Sigmoid colon (tissue), 4 donors: Measurements from ENCODE around the gene LARP1.

Source experiments
- EP300 ChIP-seq, 4 donors: sonication (generic); formaldehyde crosslinking; IDR thresholded peaks; one replicate each; pipeline ENCODE4 v1.6.1; 2017; ENCODE audit warnings: antibody characterized with exemption in 4 of 4
- TF ChIP-seq, protein P1 (sequence below), 4 experiments: fragments of 450-650 bp in 3 of 4; fragments of 200-600 bp in 1 of 4; IDR thresholded peaks; one replicate each; pipeline ENCODE4 v1.5.1; 2016 to 2019; ENCODE audit warnings: antibody characterized with exemption in 4 of 4, mild to moderate bottlenecking in 3 of 4, moderate library complexity in 2 of 4

DNA sequence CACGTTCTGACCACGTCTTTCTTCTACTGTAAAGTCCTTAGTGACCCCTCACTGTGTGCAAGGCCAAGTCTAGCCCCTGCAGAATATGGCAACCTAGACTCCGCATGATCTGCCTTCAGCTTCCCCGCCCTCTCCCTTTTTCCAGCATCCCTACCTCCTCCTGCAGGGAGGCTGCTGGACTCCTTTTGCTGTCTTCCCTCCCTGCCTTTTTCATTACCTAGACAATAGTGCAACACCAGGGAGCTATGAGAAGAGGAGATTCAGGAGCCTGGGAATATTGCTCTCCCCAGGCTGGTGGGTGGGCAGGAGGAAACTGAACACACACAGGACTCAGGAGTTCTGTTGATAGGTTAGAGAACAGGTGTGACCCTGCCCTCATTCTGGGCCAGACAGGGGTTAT, 33.1 kb upstream of the LARP1 start:
- no peak for TF ChIP-seq EP300 (IDR thresholded peaks at IDR 0.05)
- TF ChIP-seq, protein P1, sequence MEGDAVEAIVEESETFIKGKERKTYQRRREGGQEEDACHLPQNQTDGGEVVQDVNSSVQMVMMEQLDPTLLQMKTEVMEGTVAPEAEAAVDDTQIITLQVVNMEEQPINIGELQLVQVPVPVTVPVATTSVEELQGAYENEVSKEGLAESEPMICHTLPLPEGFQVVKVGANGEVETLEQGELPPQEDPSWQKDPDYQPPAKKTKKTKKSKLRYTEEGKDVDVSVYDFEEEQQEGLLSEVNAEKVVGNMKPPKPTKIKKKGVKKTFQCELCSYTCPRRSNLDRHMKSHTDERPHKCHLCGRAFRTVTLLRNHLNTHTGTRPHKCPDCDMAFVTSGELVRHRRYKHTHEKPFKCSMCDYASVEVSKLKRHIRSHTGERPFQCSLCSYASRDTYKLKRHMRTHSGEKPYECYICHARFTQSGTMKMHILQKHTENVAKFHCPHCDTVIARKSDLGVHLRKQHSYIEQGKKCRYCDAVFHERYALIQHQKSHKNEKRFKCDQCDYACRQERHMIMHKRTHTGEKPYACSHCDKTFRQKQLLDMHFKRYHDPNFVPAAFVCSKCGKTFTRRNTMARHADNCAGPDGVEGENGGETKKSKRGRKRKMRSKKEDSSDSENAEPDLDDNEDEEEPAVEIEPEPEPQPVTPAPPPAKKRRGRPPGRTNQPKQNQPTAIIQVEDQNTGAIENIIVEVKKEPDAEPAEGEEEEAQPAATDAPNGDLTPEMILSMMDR (IDR thresholded peaks at IDR 0.05) = no peak
